Fibroblast of skin of right quadriceps (primary cell): ENCODE measurements around the gene RBBP9.
"Not testable (repeated sequence)": the region's sequence is repeated elsewhere in the genome, so short reads cannot be mapped to it uniquely, and the experiment has no call there.

Experiments used
- DNase-seq: peaks from one replicate; pipeline ENCODE4 v3.0.0-alpha.2; 2013

RBBP9 gene

GRCh38 chr20:18496740-18497592 is at the start of gene RBBP9:
TSS of gene RBBP9 (minus strand) at chr20:18497225. CDS start at chr20:18497167, 58 bp downstream.
- peak; percentile 73 for DNase-seq

GRCh38 chr20:18545566-18545965 is 48.5 kb upstream of the RBBP9 start:
- no peak for DNase-seq

- DNase-seq: no peak
Observed at GRCh38 chr20:18543932-18544331, 46.9 kb upstream of the RBBP9 start.

- no peak for DNase-seq
Observed at GRCh38 chr20:18543216-18543615, 46.2 kb upstream of the RBBP9 start.

GRCh38 chr20:18541741-18542140 is 44.7 kb upstream of the RBBP9 start:
- peak; percentile 3 for DNase-seq

GRCh38 chr20:18537651-18538050 is 40.6 kb upstream of the RBBP9 start:
- no peak for DNase-seq

- DNase-seq: no peak
Observed at GRCh38 chr20:18533978-18534644, 37.1 kb upstream of the RBBP9 start.

GRCh38 chr20:18533491-18533890 is 36.5 kb upstream of the RBBP9 start:
- no peak for DNase-seq

- DNase-seq: no peak
Observed at GRCh38 chr20:18532626-18533025, 35.6 kb upstream of the RBBP9 start.

- no peak for DNase-seq
Observed at GRCh38 chr20:18529041-18529440, 32.0 kb upstream of the RBBP9 start.

- DNase-seq: peak; percentile 26
Observed at GRCh38 chr20:18527836-18528235, 30.8 kb upstream of the RBBP9 start.

GRCh38 chr20:18527339-18527738 is 30.3 kb upstream of the RBBP9 start:
- DNase-seq: no peak

GRCh38 chr20:18526761-18527160 is 29.7 kb upstream of the RBBP9 start:
- DNase-seq: not testable (repeated sequence)

- DNase-seq: peak; percentile 55
Observed at GRCh38 chr20:18524646-18525045, 27.6 kb upstream of the RBBP9 start.

GRCh38 chr20:18523066-18523465 is 26.0 kb upstream of the RBBP9 start:
- DNase-seq: no peak

- peak; percentile 7 for DNase-seq
Observed at GRCh38 chr20:18522066-18522465, 25.0 kb upstream of the RBBP9 start.

- no peak for DNase-seq
Observed at GRCh38 chr20:18515973-18516372, 18.9 kb upstream of the RBBP9 start.

- DNase-seq: no peak
Observed at GRCh38 chr20:18514127-18514526, 17.1 kb upstream of the RBBP9 start.

GRCh38 chr20:18513208-18513607 is 16.2 kb upstream of the RBBP9 start:
- no peak for DNase-seq

GRCh38 chr20:18511571-18511970 is 14.5 kb upstream of the RBBP9 start:
- no peak for DNase-seq

GRCh38 chr20:18507218-18508191 is 10.5 kb upstream of the RBBP9 start, which contains the start of gene SEC23B:
TSS of gene SEC23B (plus strand) at chr20:18507940. CDS start at chr20:18510836, 2,896 bp downstream.
- DNase-seq: peak; percentile 96

- no peak for DNase-seq
Observed at GRCh38 chr20:18506744-18507143, 9.7 kb upstream of the RBBP9 start.
